ENCODE results near the gene WDR90.

Gene WDR90

DNA sequence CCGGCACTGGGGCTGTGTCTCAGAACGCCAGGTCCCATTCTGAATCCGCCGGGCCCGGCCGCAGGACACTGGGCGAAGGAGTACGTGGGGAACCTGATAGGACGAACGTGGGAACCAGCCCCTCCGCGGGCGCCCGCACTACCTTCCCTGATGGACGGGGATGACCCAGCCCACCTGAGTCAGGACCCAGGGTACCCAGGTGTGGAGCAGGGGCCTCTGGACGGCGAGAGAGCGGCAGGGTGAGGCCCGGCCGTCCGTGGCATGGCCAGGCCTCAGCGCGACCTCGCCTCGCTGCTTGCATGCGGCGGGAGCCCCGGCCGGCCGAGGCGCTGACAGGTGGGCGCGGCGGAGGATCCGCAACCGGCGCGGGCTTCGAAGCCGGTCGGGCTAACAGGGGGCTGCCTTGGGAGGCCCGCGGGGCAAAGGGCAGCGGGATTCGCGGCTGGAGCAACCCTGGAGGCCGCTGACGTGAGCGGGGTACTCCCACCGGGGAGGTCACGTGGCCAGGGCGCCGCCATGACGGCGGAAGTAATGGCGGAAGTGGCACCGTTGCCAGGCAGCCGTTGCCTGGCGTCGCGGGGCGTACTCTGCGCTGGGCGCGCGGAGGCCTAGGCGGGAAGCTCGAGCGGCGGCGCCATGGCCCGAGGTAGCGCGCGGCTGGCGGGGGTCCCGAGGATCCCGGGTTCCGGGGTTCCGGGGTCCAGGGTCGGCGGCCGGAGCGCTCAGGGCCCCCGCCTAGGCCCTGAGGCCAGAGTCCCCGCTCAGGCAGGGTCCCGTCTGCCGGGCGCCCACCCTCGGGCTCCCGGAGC is at the start of gene WDR90:
TSS of gene WDR90 (plus strand) at position 585 of the 809 bp plus-strand sequence. CDS start at position 637, 52 bp downstream.
- peak; percentile 83 to 91 for DNase-seq (ENCODE audit: low read depth in 1 of 2, low spot score in 1 of 2)

DNA sequence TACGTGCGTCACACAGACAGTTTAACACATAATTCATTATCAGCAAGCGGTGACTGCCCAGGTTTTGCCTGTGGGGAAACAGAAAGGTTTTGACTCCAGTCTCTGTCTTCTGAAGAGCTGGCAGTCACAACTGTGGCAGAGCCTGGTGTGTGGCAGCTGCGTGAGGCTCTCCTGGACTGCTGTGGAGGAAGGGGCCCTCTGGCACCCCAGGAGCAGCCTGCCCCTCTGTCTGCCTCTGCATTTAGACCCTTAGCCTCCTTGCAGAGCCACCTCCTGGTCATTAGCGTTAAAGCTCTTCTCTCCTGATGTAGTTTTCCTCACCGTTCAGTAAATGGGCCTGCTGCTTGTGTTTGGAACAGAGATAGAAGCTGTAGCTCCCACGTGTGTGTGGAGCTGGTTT is 48.4 kb upstream of the WDR90 start:
- DNase-seq (ENCODE audit: low read depth in 1 of 2, low spot score in 1 of 2), result no peak

DNA sequence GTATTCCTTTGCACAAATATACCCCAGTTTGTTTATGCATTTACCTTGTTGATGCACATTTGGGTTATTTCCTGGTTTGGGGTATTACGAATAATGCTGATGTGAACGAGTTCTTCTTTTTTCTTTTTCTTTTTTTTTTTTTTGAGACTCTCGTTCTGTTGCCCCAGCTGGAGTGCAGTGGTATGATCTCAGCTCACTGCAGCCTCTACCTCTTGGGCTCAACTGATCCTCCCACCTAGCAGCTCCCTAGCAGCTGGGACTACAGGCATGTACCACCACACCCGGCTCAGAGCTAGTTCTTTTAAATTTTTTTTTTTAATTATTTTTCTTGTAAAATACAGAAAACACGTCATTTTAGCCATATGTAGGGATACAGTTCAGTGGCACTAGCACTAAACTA is 45.2 kb upstream of the WDR90 start:
- no peak for DNase-seq (ENCODE audit: low read depth in 1 of 2, low spot score in 1 of 2)

- DNase-seq (ENCODE audit: low read depth in 1 of 2, low spot score in 1 of 2), result no peak
These were observed 42.4 kb upstream of the WDR90 start for GRCh38 chr16:606656-607307.

- DNase-seq (ENCODE audit: low read depth in 1 of 2, low spot score in 1 of 2), result peak in 1 of 2 donors; percentile 32
These were observed 41.1 kb upstream of the WDR90 start for GRCh38 chr16:608019-608418.

- DNase-seq (ENCODE audit: low read depth in 1 of 2, low spot score in 1 of 2), result no peak
These were observed 39.8 kb upstream of the WDR90 start for GRCh38 chr16:609316-609715.

- no peak for DNase-seq (ENCODE audit: low read depth in 1 of 2, low spot score in 1 of 2)
These were observed 39.2 kb upstream of the WDR90 start for GRCh38 chr16:609984-610383.

DNA sequence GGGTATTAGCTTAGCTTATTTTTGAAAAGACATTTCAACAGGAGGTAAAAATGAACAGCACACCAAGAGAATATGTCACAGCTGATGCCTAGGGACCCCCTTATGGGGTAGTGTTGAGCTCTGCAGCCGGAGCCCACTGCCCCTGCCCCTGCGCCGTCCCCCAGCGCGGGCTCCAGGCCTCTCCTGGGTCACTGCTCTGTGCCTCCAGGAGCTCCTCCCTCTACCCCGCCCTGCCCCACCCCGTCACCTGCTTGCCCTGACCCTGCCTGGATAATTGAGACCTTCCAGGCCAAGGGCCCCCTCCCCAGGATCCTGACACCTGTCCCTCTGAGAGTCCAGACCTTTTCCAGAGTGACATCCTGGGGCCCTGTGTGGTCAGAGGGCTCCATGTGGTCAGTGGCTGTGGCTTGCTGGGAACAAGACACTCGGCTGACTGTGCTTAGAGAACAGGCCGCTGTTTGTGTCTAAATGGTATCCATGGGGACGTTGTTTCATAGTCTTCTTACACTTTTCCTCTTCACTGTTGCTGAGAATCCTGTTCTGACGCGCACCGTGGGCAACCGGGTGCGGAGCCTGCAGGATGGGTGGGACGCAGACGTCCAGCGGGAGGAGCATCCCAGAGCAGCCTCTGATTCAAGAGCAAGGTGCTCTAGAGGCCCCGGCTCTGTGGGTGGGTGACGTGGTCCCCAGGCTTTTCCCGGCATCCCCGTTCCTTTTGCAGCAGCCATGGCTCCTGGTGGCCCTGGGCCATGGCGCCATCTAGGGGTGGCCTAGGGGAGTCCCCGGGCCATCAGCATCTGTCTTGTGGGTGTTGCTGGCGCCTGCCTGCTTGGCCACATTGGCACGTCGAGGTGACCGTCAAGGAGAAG is 38.4 kb upstream of the WDR90 start:
- peak; percentile 29 to 32 for DNase-seq (ENCODE audit: low read depth in 1 of 2, low spot score in 1 of 2)

DNA sequence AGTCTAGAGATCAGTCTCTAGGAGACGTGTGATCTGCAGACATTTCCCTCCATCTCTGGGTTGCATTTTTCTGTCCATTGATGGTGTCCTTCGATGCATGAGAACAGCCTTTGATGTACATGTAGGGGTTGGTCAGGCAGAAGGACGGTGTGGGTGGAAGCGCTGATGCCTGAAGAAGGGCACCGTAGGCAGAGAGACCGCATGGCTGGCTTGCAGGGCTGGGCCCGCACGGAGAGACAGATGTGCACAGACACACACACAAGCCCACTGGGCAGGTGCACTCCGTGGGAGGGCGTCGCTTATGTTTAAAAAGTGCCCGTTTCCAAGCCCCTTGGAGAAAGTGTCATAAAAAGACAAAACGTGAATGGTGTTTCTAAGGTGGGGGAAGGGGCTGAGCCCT is 34.0 kb upstream of the WDR90 start:
- no peak for DNase-seq (ENCODE audit: low read depth in 1 of 2, low spot score in 1 of 2)

DNA sequence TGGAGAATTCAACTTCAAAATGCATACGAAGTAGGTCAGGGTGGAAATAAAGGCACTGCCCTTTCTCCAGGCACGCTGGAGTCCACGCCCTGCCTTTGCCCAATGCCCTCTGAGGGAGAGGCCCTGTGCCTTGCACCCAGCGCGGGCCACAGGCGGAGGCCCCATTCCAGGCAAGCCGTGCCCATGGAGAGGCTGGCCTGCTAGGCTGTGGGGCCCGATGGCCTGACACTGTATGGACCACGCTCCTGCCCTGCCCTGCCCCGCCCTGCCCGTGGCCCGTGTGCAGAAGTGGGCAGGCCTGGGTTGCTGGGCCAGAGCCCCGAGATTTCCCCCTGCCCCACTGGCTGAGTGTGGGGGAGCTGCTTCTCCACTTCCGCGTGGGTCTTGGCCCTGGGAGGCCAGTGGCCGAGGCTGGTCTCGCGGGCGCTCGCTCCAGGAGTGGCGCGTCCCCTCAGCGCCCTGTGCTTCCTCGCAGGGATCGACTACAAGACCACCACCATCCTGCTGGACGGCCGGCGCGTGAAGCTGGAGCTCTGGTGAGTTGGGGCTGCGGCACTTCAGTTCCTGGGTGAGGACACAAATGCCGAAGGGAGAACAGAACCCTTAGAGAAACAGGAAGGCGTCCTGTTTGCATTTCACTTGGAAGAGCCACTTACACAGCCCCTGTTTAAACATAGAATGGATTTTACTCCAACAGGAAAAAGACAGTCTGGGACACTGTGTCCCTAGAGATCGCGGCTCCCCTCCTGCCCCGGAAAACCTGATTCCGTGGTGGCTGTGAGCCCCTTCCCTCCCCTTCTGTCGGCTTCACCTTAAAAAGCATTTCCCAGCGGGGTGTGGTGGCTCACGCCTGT is 32.2 kb upstream of the WDR90 start:
- no peak for DNase-seq (ENCODE audit: low read depth in 1 of 2, low spot score in 1 of 2)

GRCh38 chr16:617855-618254 is 31.3 kb upstream of the WDR90 start:
- DNase-seq (ENCODE audit: low read depth in 1 of 2, low spot score in 1 of 2), result no peak

DNA sequence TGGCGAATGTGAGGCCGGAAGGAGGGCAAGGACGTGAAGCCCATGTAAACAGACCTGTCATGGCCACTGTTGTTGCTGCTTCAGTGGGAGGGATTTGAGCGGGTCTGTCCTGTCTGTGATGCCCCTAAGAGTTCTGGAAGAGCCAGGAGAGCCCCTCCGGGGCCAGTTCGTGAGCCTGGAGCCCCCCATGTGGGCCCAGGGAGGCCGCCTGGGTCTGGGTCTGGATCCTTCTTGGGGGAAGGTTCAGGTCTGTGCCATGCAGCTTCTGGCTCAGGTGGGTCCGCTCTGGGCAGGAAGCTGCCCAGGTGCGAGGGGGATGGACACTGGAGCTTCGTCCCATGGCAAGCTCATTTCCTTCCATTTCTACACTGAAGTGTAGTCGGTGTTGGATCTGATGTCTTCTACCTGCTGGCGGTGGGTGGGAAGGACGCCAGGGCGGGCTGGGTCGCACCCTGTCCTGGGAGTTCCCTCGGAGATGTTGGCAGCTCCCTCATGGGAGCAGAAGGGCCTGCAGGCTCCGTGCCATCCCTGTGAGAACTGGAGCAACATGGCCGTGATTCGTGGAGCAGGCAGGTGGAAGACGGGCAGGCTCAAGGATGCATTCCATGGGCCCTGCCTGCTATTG is 29.6 kb upstream of the WDR90 start:
- DNase-seq (ENCODE audit: low read depth in 1 of 2, low spot score in 1 of 2), result no peak

- DNase-seq (ENCODE audit: low read depth in 1 of 2, low spot score in 1 of 2), result no peak
These were observed 28.3 kb upstream of the WDR90 start for GRCh38 chr16:620700-621525.

- DNase-seq (ENCODE audit: low read depth in 1 of 2, low spot score in 1 of 2), result no peak
These were observed 27.5 kb upstream of the WDR90 start for GRCh38 chr16:621526-622105.

DNA sequence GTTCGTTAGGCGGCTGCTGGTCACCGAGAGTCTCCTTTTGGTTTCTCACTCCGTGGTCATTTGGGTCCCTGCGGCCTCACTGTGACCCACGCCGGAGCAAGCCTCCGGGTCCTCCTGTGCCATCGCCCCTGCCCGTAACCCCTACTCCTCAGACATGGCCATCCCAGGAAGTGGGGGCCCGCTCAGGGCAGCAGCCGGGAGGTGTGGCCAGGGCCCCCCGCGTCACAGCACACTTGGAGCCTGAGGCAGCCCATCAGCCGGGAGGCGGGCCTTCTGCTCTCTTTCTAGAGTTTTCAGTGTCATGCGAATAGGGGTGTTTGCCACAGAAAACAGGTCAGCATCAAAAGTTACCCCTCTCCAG is 26.3 kb upstream of the WDR90 start:
- no peak for DNase-seq (ENCODE audit: low read depth in 1 of 2, low spot score in 1 of 2)

GRCh38 chr16:624526-625070 is 24.6 kb upstream of the WDR90 start:
- DNase-seq (ENCODE audit: low read depth in 1 of 2, low spot score in 1 of 2), result no peak

DNA sequence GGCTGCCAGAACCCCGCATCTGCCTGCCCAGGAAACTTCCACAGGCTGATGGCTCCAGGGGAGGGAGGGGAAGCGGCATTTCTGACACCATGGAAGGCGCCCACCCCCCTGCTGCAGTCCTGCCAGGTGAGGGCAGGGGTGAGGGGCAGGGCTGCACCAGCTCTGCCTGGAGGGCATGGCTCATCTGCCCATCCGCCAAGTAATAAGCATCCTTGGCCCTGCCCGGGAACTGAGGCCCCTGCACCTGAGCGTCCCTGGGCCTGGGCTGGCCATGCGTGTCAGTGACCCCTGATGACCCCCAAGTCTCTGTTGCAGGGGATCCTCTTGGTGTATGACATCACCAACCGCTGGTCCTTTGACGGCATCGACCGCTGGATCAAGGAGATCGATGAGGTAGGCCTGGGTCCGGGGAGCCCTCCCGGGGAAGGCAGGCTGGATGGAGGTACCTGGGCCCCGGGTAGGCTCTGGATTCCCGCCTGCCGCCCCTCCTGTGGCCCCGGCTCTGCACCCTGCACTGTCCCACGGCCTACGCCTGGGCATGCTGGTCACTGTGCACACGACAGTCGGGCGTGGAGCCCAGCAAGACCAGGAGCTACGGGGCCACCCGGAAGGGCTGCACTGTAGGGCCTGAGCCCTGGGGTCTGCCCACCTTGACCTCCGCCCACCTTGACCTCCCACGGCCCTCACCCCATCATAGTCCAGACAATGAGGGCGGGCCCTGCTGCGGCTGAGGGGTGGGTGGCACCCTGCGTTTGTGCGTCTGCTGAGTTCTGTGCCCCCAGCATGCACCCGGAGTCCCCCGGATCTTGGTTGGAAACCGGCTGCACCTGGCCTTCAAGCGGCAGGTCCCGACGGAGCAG is 23.8 kb upstream of the WDR90 start:
- DNase-seq (ENCODE audit: low read depth in 1 of 2, low spot score in 1 of 2), result no peak
